ENCODE data around the gene MYH11.

- TF ChIP-seq, protein P1, sequence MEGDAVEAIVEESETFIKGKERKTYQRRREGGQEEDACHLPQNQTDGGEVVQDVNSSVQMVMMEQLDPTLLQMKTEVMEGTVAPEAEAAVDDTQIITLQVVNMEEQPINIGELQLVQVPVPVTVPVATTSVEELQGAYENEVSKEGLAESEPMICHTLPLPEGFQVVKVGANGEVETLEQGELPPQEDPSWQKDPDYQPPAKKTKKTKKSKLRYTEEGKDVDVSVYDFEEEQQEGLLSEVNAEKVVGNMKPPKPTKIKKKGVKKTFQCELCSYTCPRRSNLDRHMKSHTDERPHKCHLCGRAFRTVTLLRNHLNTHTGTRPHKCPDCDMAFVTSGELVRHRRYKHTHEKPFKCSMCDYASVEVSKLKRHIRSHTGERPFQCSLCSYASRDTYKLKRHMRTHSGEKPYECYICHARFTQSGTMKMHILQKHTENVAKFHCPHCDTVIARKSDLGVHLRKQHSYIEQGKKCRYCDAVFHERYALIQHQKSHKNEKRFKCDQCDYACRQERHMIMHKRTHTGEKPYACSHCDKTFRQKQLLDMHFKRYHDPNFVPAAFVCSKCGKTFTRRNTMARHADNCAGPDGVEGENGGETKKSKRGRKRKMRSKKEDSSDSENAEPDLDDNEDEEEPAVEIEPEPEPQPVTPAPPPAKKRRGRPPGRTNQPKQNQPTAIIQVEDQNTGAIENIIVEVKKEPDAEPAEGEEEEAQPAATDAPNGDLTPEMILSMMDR (IDR thresholded peaks at IDR 0.05 in 4 of 5, conservative IDR thresholded peaks at IDR 0.05 in 1 of 5), result no peak
- no peak for TF ChIP-seq POLR2A (IDR thresholded peaks at IDR 0.05)
Measured at GRCh38 chr16:15747937-15748336, 108.9 kb downstream of the MYH11 start.

Data from gastrocnemius medialis (tissue), 4 donors.